SIG-M5 treated with dmso at 0.1 percent for 504 hours (cell line): ENCODE data around the gene HOXD9.

ENCODE experiments used
- DNase-seq: peaks from one replicate; lab custom pipeline; 2025; ENCODE audit not compliant: unreplicated experiment; lab: John Stamatoyannopoulos, UW

The HOXD9 gene

GRCh38 chr2:176122683-176123410 is at the start of gene HOXD9:
HOXD9 (plus strand) TSS chr2:176122719; CDS start chr2:176122769, 50 bp downstream.
- no peak for DNase-seq

DNA sequence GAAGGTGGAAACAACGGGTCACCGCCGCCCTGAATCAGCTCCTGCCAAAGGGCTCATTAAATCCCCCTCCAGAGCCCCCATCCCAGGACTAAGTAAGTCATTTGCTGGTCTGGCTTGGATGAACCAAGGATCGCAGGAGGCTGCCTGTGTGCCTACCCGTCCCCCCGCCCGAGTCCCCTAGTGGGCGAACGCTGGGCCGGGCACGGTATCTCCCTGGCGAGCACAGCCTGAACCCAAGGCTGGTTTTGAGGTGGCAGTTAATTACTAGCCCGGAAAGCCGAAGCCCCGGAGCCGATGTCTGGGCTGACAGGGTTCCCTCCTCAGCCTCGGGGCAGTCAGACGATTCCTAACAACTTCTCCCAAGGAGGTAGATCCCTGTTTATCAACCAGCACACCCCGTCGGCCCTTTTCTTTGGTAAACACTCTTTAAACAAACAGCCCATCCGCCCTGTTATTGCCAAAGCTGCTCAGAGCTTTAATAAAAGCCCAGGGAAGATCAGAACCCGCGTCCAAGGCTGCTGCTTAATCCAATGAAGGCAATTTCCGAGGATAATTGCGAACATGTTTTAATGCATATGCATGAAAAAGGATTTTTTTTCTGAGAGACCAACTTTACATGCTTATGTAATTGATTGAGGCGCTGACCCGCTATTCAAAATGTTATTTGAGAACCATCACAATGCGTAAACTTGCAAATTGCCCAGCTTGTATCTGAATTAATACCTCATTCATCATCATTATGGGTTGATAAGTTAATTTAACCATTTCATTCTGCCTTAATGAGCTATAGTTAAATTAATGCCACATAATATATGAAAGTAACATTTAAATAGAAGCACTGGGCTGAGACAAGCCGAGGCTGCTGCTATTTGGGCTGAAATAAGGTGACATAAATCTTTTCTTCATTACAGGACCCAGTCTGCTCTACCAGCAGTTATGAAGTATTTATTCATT is 49.3 kb upstream of the HOXD9 start:
- DNase-seq = no peak

GRCh38 chr2:176074919-176075425 is 47.5 kb upstream of the HOXD9 start:
- DNase-seq = no peak

DNA sequence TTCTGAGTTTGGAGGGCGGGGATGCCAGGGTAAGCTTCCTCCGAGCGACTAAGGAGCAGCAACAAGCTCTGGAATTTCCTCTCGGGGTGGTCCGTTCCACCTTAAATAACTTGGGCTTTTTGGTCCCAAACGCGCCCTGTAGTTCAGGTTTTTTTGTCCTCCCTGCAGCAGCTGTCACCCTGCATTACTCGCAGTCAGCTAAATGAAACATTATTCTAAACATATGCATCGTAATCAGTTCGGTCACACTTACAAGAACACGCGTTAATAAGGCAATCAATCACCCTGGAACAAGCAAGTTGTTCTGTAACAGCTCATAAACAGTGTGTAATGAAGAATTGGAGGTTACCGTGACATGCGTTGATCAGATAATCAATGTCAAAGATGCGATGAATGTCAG is 47.0 kb upstream of the HOXD9 start:
- no peak for DNase-seq

DNA sequence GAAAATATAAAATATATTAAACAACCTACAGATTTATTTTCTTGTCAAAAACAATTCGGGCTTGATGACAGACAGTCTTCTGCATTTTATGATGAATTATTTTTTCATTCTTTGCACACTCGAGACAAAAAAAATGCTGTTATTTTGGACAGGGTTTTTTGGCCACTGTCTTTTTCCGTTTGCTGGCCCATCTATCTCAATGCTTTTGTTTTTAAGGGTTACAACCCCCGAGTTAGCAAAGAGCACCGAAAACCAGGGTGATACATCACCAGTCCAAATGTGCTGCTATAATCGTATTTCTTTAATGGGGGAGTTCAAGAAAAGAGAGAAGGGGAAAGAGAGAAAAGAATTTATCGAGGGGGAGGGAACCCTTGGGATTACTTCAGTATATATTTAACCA is 46.5 kb upstream of the HOXD9 start:
- DNase-seq = no peak

DNA sequence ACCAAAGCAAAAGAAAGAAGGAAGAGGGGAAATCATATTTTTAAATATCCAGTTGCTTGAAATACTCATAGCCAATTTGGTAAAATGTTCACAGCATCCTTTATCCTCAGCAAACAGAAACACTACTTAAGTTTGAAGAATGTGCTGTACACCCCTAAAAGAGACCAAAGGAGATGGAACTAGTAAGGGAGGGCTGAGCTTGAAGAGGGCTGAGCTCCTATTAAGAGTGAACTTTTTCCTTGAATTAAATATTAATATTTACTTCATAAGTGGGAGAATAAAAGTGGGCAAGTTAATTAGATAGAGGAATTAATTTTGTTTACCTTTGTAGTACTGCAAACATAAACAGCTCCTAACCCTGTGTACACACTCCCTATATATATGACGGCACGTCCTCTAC is 45.7 kb upstream of the HOXD9 start:
- DNase-seq = no peak

- DNase-seq = no peak
Measured at GRCh38 chr2:176078541-176079284, 43.8 kb upstream of the HOXD9 start.

DNA sequence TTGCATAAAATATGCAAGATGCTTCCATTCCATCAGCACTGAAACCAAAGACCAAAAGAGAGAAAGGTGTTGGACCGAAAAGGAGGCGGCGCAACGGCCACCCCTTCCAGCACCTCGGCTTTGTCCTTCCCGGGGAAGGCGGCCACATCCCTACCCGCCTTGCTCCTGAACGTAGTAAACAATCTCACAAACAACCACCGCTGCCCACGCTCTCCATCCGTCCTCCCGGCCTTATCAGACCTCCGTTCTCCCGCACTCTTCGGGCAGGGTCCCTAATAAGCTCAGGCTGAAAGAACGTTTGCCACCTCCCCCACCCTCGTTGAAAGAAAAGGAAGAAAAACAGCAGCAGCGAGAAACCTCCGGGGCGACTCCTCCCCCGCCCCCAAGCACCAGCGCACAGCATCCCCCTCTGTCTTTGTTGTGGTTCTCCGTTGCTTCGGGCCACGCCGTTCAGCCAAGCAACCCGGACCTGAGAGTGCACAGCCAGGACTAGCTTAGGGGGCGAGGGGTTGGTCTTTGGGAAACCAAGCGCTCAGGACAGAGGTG is 43.2 kb upstream of the HOXD9 start:
- peak; percentile 64 for DNase-seq

DNA sequence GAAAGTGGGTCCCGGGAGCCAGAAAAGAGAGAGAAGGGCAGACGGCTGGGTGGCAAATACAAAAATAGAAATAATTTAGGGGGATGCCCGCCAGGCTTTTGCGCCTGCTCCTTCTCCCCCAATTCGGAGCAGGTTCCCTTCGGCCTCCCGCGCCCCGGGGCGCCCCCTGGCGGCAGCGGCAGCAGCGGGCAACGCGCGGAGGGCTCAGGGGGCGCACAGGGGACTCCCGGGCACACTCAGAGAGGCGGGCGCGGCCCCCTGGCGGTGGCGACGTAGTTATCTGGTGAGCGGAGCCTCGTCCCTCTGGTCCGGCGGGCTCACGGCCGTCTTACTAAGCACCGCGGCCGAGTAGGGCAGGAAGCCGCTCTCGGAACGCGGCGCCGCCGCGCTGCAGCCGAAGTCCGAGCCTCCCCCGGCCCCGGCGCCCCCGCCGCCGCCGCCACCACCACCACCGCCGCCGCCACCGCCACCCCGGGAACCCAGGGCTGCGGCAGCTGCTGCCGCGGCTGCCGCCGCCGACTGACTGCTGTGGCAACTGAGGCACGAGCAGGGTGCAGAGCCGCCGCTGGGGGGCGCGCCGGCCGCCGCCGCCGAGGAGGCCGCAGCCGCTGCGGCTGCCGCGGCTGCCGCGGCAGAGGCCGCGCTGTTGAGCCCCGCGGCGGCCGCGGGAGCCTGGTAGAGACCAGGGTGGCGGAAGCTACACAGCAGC is 42.5 kb upstream of the HOXD9 start:
- peak; percentile 84 for DNase-seq

- DNase-seq = peak; percentile 27
Measured at GRCh38 chr2:176080540-176081375, 41.8 kb upstream of the HOXD9 start.

GRCh38 chr2:176081376-176081836 is 41.1 kb upstream of the HOXD9 start:
- DNase-seq = no peak

GRCh38 chr2:176081837-176082524 is 40.5 kb upstream of the HOXD9 start:
- DNase-seq = no peak

GRCh38 chr2:176082525-176082823 is 40.0 kb upstream of the HOXD9 start:
- no peak for DNase-seq

GRCh38 chr2:176082824-176083751 is 39.4 kb upstream of the HOXD9 start:
- no peak for DNase-seq

DNA sequence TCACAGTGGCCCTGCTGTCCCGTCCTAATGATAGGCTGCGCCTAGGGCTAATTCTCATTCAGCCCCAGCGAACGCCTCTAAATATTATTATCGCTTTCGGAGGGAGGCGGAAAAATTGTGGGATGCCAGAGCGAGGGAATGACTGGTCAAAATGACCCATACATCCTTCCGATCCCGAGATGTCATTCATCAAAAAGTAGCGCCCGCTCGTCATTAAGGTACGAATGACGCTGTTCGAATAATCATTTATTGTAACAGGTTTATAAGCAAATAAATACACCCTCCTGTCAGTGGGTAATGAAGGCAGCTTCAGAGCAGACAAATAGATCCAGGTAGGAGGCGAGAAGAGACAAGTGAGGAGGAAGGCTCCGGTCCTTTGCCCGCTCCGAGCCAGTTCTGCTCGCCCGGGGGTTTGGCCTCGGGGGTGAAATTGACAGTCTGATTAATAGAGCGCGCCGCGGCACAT is 38.7 kb upstream of the HOXD9 start, which contains the start of gene EVX2:
Gene EVX2, minus strand, starts transcription at position 167 of the 466 bp plus-strand sequence. CDS start 186 bp downstream, outside the sequence.
- DNase-seq = no peak

DNA sequence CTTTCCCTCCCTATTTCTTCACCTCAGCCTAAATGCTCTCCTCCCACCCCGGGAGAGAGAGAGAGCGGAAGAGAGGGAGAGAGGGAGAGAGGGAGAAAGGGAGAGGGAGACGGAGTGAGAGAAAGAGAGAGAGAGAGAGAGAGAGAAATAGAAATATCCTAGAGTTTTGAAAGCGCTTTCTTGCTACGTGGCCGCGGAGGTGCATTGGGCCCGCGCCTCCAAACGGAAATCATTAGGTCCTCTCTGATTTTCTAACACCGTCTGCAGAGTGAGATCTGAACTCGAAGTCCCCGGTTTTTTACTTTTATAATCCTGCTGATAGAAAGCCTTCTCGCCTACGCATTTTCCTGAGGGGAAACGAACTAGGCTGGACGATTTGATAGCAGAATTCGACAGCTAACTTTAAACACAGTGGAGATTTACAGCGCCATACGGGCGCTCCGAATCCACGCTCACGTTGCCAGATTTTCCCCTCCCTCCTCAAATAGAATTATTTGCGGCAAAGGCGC is 37.9 kb upstream of the HOXD9 start:
- no peak for DNase-seq

GRCh38 chr2:176085120-176085788 is 37.3 kb upstream of the HOXD9 start:
- no peak for DNase-seq
